Panc1 (cell line): Measurements from ENCODE around the gene AKAP6. TPM values are rescaled to one million over a fixed set of nuclear protein-coding genes. Genes with fewer than 3 reads are reported as not detected.

Experiments
- ATAC-seq: fragments of 200-7000 bp; cut with Tn5 transposase; 2 replicates; pipeline ENCODE4 v1.9.1; 2020; ENCODE audit warnings: mild to moderate bottlenecking, moderate library complexity
- BruUV-seq: library from RNA; stranded (reverse); fragments of 400-500 nt; replicated peaks from 2 replicates; lab custom pipeline; 2021; lab: Mats Ljungman, UMichigan
- CTCF ChIA-PET: fragments of 300-600 bp; sonication (Branson Sonifier 250); formaldehyde crosslinking; loops from one replicate; lab custom pipeline; 2022; ENCODE audit warnings: antibody characterized with exemption; lab: Charles Lee
- POLR2A ChIA-PET: fragments of 300-600 bp; sonication (Branson Sonifier 250); formaldehyde crosslinking; loops from one replicate; lab custom pipeline; 2022; ENCODE audit warnings: antibody characterized with exemption; lab: Charles Lee
- DNase-seq: peaks from one replicate; pipeline ENCODE4 v3.0.0-alpha.2; 2010; ENCODE audit warnings: low read depth, low spot score
- H3K27ac ChIP-seq: 2 replicates; pipeline ENCODE4 v1.5.1; 2011; ENCODE audit warnings: mild to moderate bottlenecking, low read length, inconsistent platforms
- H3K27me3 ChIP-seq: fragments of 200-500 bp; sonication (Bioruptor generic); 2 replicates; pipeline ENCODE4 v1.6.0; 2014; ENCODE audit warnings: low read length, inconsistent platforms; ENCODE audit not compliant: control insufficient read depth, insufficient read depth
- H3K36me3 ChIP-seq: fragments of 200-500 bp; sonication (Bioruptor generic); 2 replicates; pipeline ENCODE4 v1.5.1; 2014; ENCODE audit warnings: inconsistent platforms, mild to moderate bottlenecking, low read length, moderate library complexity; ENCODE audit not compliant: control insufficient read depth, insufficient read depth
- H3K4me1 ChIP-seq: 2 replicates; pipeline ENCODE4 v1.5.1; 2011; ENCODE audit warnings: inconsistent platforms, mild to moderate bottlenecking, low read length, moderate library complexity; ENCODE audit not compliant: control insufficient read depth, insufficient read depth
- H3K4me3 ChIP-seq, 2 experiments: 2 replicates each; pipeline ENCODE4 v1.5.1; 2011 to 2012; ENCODE audit warnings: low read depth in 2 of 2, low read length in 2 of 2, mild to moderate bottlenecking in 2 of 2, inconsistent platforms in 1 of 2, moderate library complexity in 1 of 2
- H3K9me3 ChIP-seq: fragments of 200-500 bp; sonication (Bioruptor generic); 2 replicates; pipeline ENCODE4 v1.5.1; 2014; ENCODE audit warnings: low read depth, mild to moderate bottlenecking, inconsistent platforms, low read length, moderate library complexity; ENCODE audit not compliant: control insufficient read depth, insufficient read depth
- POLR2AphosphoS5 ChIP-seq: IDR thresholded peaks from 2 replicates; pipeline ENCODE4 v1.6.1; 2012; ENCODE audit warnings: mild to moderate bottlenecking, low read depth, low read length, moderate library complexity
- SIN3A ChIP-seq: IDR thresholded peaks from 2 replicates; pipeline ENCODE4 v1.6.1; 2012; ENCODE audit warnings: low read depth, mild to moderate bottlenecking, low read length, moderate library complexity, borderline replicate concordance; ENCODE audit not compliant: insufficient read depth
- TCF7L2 ChIP-seq: IDR thresholded peaks from 2 replicates; pipeline ENCODE4 v1.6.1; 2011; ENCODE audit warnings: mild to moderate bottlenecking, low read depth, low read length, inconsistent platforms
- in situ Hi-C: cut with HindIII; loops from 2 replicates; pipeline ENCODE4 v1.10.0; 2016; ENCODE audit warnings: low sequenced_read_pairs, low pct_unique_long_range_greater_than_20kb
- intact Hi-C: fragments of 100-400 bp; cut with micrococcal nuclease; formaldehyde crosslinking; loops from one replicate; pipeline ENCODE4 v1.10.0; 2022; ENCODE audit not compliant: unreplicated experiment
- total RNA-seq: library from RNA; stranded (reverse); gene quantifications from one replicate; pipeline ENCODE4 v1.2.1, GENCODE V29; 2021; ENCODE audit not compliant: unreplicated experiment
- TF ChIP-seq, protein P1 (sequence below), 2 experiments: IDR thresholded peaks; 2 replicates each; pipeline ENCODE4 v1.6.1; 2011 to 2012; ENCODE audit warnings: low read depth in 2 of 2, control low read depth in 1 of 2, low read length in 1 of 2, mild to moderate bottlenecking in 1 of 2, moderate library complexity in 1 of 2; ENCODE audit not compliant: insufficient read depth in 1 of 2
- TF ChIP-seq, protein P2 (sequence below): fragments of 450-650 bp; IDR thresholded peaks from 2 replicates; pipeline ENCODE4 v1.5.1; 2017; ENCODE audit warnings: mild to moderate bottlenecking

Gene AKAP6
- total RNA-seq, 1 experiment from 2014 or later, result 0.82 TPM

DNA sequence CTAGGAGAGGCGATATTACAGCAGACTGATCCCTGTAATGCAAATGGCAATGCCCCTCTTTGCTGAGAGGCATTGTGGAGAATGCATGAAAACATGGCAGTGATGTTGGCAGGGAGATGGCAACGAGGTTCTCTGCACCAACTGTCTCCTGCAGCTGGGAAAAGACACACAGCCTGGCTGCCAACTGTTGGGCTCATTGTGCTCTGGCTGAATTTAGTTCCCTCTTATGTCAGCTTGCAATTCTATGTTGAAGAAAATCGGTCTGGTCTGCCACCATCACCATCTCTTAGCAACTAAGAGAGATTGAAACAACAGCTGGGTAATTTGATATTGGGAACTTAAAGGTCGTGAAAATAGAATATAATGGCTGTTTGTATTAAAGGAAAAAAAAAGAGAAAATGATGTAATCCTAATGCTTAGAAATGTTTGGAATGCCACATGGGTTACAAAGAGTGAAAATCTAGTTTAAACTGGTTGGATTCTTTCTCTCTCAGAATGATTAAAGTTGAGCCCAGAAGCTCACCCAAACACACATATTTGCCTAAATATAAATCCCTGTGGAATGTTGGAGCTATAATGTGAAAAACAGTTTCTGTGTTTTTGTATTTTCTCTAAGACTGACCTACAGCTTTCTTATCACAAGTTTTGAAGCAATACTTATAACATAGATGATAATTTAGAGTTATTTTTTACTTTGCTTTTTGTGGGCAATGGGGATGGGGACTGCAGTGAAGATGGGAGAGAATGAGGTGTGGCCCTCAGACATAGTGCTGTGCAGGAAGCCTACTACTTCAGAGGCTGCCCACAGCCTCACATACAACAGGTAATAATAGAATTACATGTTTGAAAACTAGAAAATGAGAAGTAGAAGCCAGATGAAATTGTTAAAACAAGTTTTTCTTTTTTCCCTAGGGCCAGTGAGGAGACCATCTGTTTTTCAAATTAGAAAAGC lies 143.7 kb downstream of the AKAP6 start:
- in situ Hi-C loops (no loop called here), intact Hi-C loops (no loop called here)
- Histone ChIP-seq H3K9me3 (no peaks in the 10 kb centered on the region), H3K27ac (no peak overlapping the region), H3K4me3 (no peak overlapping the region), H3K4me1 (no peaks in the 10 kb centered on the region), H3K27me3 (peaks cover 4% of the 10 kb centered on the region; the same call in 1 of the 2 replicates), H3K36me3 (no peaks in the 10 kb centered on the region)
- CTCF ChIA-PET, result no interaction called here
- BruUV-seq, result no TSS peak
- ATAC-seq (no peak), DNase-seq (no peak)
- POLR2A ChIA-PET, result no interaction called here
- no peak for TF ChIP-seq POLR2AphosphoS5
- no peak for TF ChIP-seq TCF7L2
- TF ChIP-seq, protein P1, sequence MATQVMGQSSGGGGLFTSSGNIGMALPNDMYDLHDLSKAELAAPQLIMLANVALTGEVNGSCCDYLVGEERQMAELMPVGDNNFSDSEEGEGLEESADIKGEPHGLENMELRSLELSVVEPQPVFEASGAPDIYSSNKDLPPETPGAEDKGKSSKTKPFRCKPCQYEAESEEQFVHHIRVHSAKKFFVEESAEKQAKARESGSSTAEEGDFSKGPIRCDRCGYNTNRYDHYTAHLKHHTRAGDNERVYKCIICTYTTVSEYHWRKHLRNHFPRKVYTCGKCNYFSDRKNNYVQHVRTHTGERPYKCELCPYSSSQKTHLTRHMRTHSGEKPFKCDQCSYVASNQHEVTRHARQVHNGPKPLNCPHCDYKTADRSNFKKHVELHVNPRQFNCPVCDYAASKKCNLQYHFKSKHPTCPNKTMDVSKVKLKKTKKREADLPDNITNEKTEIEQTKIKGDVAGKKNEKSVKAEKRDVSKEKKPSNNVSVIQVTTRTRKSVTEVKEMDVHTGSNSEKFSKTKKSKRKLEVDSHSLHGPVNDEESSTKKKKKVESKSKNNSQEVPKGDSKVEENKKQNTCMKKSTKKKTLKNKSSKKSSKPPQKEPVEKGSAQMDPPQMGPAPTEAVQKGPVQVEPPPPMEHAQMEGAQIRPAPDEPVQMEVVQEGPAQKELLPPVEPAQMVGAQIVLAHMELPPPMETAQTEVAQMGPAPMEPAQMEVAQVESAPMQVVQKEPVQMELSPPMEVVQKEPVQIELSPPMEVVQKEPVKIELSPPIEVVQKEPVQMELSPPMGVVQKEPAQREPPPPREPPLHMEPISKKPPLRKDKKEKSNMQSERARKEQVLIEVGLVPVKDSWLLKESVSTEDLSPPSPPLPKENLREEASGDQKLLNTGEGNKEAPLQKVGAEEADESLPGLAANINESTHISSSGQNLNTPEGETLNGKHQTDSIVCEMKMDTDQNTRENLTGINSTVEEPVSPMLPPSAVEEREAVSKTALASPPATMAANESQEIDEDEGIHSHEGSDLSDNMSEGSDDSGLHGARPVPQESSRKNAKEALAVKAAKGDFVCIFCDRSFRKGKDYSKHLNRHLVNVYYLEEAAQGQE (IDR thresholded peaks at IDR 0.05; ENCODE audit: insufficient read depth in 1 of 2, low read depth in 2 of 2, low read length in 1 of 2), result no peak
- TF ChIP-seq, protein P2, sequence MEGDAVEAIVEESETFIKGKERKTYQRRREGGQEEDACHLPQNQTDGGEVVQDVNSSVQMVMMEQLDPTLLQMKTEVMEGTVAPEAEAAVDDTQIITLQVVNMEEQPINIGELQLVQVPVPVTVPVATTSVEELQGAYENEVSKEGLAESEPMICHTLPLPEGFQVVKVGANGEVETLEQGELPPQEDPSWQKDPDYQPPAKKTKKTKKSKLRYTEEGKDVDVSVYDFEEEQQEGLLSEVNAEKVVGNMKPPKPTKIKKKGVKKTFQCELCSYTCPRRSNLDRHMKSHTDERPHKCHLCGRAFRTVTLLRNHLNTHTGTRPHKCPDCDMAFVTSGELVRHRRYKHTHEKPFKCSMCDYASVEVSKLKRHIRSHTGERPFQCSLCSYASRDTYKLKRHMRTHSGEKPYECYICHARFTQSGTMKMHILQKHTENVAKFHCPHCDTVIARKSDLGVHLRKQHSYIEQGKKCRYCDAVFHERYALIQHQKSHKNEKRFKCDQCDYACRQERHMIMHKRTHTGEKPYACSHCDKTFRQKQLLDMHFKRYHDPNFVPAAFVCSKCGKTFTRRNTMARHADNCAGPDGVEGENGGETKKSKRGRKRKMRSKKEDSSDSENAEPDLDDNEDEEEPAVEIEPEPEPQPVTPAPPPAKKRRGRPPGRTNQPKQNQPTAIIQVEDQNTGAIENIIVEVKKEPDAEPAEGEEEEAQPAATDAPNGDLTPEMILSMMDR, result no peak
- no peak for TF ChIP-seq SIN3A

DNA sequence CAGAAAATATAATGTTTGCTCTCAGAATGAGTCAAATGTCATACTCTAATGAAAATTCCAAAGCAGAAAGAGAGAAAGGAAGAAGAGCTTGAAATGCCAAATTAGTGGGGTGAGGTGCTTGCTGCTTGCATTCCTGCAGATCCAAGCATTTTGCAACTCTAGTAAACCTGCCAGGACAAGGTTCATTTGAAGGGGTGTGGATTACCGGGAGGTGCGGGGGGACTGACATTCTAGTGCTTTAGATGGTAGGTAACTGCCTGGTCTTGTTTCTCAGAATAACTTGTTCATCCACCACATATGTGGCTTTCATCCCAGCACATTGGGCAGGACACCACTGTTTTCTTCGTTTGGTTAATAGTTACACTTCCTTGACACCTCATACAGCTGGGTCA lies 144.4 kb downstream of the AKAP6 start:
- ChIA-PET POLR2A (no interaction called here), CTCF (no interaction called here)
- no peak for ATAC-seq
- no peak for DNase-seq
- Histone ChIP-seq H3K4me1 (no peaks in the 10 kb centered on the region), H3K27ac (no peak overlapping the region), H3K36me3 (no peaks in the 10 kb centered on the region), H3K9me3 (no peaks in the 10 kb centered on the region), H3K27me3 (peaks cover 4% of the 10 kb centered on the region; the same call in 1 of the 2 replicates), H3K4me3 (no peak overlapping the region)
- no peak for TF ChIP-seq POLR2AphosphoS5
- TF ChIP-seq TCF7L2, result no peak
- TF ChIP-seq, protein P2, result no peak
- TF ChIP-seq, protein P1 (IDR thresholded peaks at IDR 0.05; ENCODE audit: insufficient read depth in 1 of 2, low read depth in 2 of 2, low read length in 1 of 2), result no peak
- TF ChIP-seq SIN3A, result no peak
- intact Hi-C loops (no loop called here), in situ Hi-C loops (no loop called here)
- no TSS peak for BruUV-seq
